H9 (cell line): ENCODE data around the gene GALNT5. TPM values are rescaled to one million over a fixed set of nuclear protein-coding genes. Genes with fewer than 3 reads are reported as not detected.

ENCODE experiments used
- DNase-seq: peaks from one replicate; pipeline ENCODE4 v3.0.0-alpha.2; 2017
- H2AFZ ChIP-seq: one replicate; pipeline ENCODE4 v1.6.1; 2013; ENCODE audit warnings: mild to moderate bottlenecking, low read length, control low read depth, moderate library complexity
- H2AK5ac ChIP-seq: 2 replicates; pipeline ENCODE4 v1.6.1; 2013; ENCODE audit warnings: low read length, control low read depth, mixed read lengths; ENCODE audit not compliant: insufficient read length
- H2BK120ac ChIP-seq: one replicate; pipeline ENCODE4 v1.6.1; 2013; ENCODE audit warnings: low read depth, mild to moderate bottlenecking, low read length, control low read depth, inconsistent platforms; ENCODE audit not compliant: poor library complexity, severe bottlenecking
- H2BK12ac ChIP-seq: 2 replicates; pipeline ENCODE4 v1.6.1; 2013; ENCODE audit warnings: low read length, control low read depth, mixed read lengths, low read depth; ENCODE audit not compliant: insufficient read length
- H2BK15ac ChIP-seq: 2 replicates; pipeline ENCODE4 v1.6.1; 2013; ENCODE audit warnings: low read depth, low read length, control low read depth
- H2BK20ac ChIP-seq: one replicate; pipeline ENCODE4 v1.6.1; 2013; ENCODE audit warnings: low read depth, mild to moderate bottlenecking, low read length, control low read depth, inconsistent platforms; ENCODE audit not compliant: poor library complexity, severe bottlenecking
- H2BK5ac ChIP-seq: 2 replicates; pipeline ENCODE4 v1.6.1; 2013; ENCODE audit warnings: low read length, control low read depth, mixed read lengths; ENCODE audit not compliant: insufficient read length
- H3K14ac ChIP-seq: 2 replicates; pipeline ENCODE4 v1.6.1; 2013; ENCODE audit warnings: low read length, control low read depth; ENCODE audit not compliant: insufficient read depth
- H3K18ac ChIP-seq: 2 replicates; pipeline ENCODE4 v1.6.1; 2013; ENCODE audit warnings: low read depth, mild to moderate bottlenecking, mixed read lengths, low read length, control low read depth; ENCODE audit not compliant: insufficient read length
- H3K23ac ChIP-seq: 2 replicates; pipeline ENCODE4 v1.6.1; 2013; ENCODE audit warnings: low read length, control low read depth, mixed read lengths, low read depth; ENCODE audit not compliant: insufficient read length
- H3K23me2 ChIP-seq: 2 replicates; pipeline ENCODE4 v1.6.1; 2013; ENCODE audit warnings: low read depth, mild to moderate bottlenecking, mixed read lengths, low read length, control low read depth; ENCODE audit not compliant: insufficient read length, poor library complexity, severe bottlenecking
- H3K27ac ChIP-seq: 2 replicates; pipeline ENCODE4 v1.5.1; 2013; ENCODE audit warnings: low read length, control low read depth, mixed read lengths, low read depth; ENCODE audit not compliant: insufficient read length
- H3K27me3 ChIP-seq: 2 replicates; pipeline ENCODE4 v1.6.1; 2013; ENCODE audit warnings: low read length, control low read depth, inconsistent platforms; ENCODE audit not compliant: insufficient read depth
- H3K4ac ChIP-seq: 2 replicates; pipeline ENCODE4 v1.6.1; 2013; ENCODE audit warnings: low read depth, mild to moderate bottlenecking, control low read depth, inconsistent platforms, low read length, moderate library complexity
- H3K4me1 ChIP-seq: 2 replicates; pipeline ENCODE4 v1.6.1; 2013; ENCODE audit warnings: low read length, control low read depth, inconsistent platforms; ENCODE audit not compliant: insufficient read depth
- H3K4me2 ChIP-seq: 2 replicates; pipeline ENCODE4 v1.6.1; 2013; ENCODE audit warnings: low read length, control low read depth, mixed read lengths; ENCODE audit not compliant: insufficient read length, insufficient read depth
- H3K56ac ChIP-seq: 2 replicates; pipeline ENCODE4 v1.6.1; 2013; ENCODE audit warnings: low read depth, mild to moderate bottlenecking, mixed read lengths, low read length, control low read depth; ENCODE audit not compliant: insufficient read length
- H3K79me1 ChIP-seq: 2 replicates; pipeline ENCODE4 v1.6.1; 2013; ENCODE audit warnings: low read depth, mild to moderate bottlenecking, moderate library complexity, low read length, control low read depth, inconsistent platforms; ENCODE audit not compliant: insufficient read depth, poor library complexity, severe bottlenecking
- H3K79me2 ChIP-seq: 2 replicates; pipeline ENCODE4 v1.6.1; 2013; ENCODE audit warnings: low read length, control low read depth, inconsistent platforms; ENCODE audit not compliant: insufficient read depth
- H3K9ac ChIP-seq: 2 replicates; pipeline ENCODE4 v1.6.1; 2013; ENCODE audit warnings: low read length, control low read depth, mixed read lengths; ENCODE audit not compliant: insufficient read length; ENCODE audit errors: extremely low read depth
- H3K9me3 ChIP-seq: one replicate; pipeline ENCODE4 v1.6.1; 2013; ENCODE audit warnings: low read depth, low read length, inconsistent platforms; ENCODE audit not compliant: control insufficient read depth
- H3T11ph ChIP-seq: one replicate; pipeline ENCODE4 v1.6.1; 2013; ENCODE audit warnings: mild to moderate bottlenecking, low read length, control low read depth, inconsistent platforms
- H4K20me1 ChIP-seq: one replicate; pipeline ENCODE4 v1.6.1; 2013; ENCODE audit not compliant: control insufficient read depth, insufficient read length, insufficient read depth
- H4K5ac ChIP-seq: 2 replicates; pipeline ENCODE4 v1.6.1; 2013; ENCODE audit warnings: low read depth, mild to moderate bottlenecking, mixed read lengths, low read length, control low read depth; ENCODE audit not compliant: insufficient read length
- H4K8ac ChIP-seq: replicated peaks from 2 replicates; pipeline ENCODE4 v1.6.1; 2013; ENCODE audit warnings: low read length, control low read depth, mixed read lengths, low read depth; ENCODE audit not compliant: insufficient read length
- H4K91ac ChIP-seq: 2 replicates; pipeline ENCODE4 v1.6.1; 2013; ENCODE audit warnings: low read depth, mild to moderate bottlenecking, moderate library complexity, mixed read lengths, low read length, control low read depth; ENCODE audit not compliant: insufficient read length
- H3K27ac Mint-ChIP-seq, 3 experiments: 2 replicates in 2 of 3; 3 replicates in 1 of 3; pipeline ENCODE4 v1.8.0; 2020 to 2021; ENCODE audit warnings: mixed read lengths in 3 of 3, mild to moderate bottlenecking in 1 of 3, moderate library complexity in 1 of 3
- H3K27me3 Mint-ChIP-seq: 2 replicates; pipeline ENCODE4 v1.8.0; 2021; ENCODE audit warnings: low read depth, mild to moderate bottlenecking, moderate library complexity, mixed read lengths
- H3K36me3 Mint-ChIP-seq, 3 experiments: 2 replicates in 2 of 3; 3 replicates in 1 of 3; pipeline ENCODE4 v1.8.0; 2020 to 2021; ENCODE audit warnings: low read depth in 3 of 3, mixed read lengths in 3 of 3; ENCODE audit not compliant: insufficient read depth in 1 of 3
- H3K4me1 Mint-ChIP-seq, 2 experiments: 2 replicates each; pipeline ENCODE4 v1.8.0; 2020; ENCODE audit warnings: mixed read lengths in 2 of 2
- H3K4me3 Mint-ChIP-seq, 2 experiments: 2 replicates in 1 of 2; 3 replicates in 1 of 2; pipeline ENCODE4 v1.8.0; 2020 to 2021; ENCODE audit warnings: mild to moderate bottlenecking in 2 of 2, mixed read lengths in 2 of 2, moderate library complexity in 1 of 2
- H3K9me3 Mint-ChIP-seq, 2 experiments: 2 replicates in 1 of 2; 3 replicates in 1 of 2; pipeline ENCODE4 v1.8.0; 2020; ENCODE audit warnings: mild to moderate bottlenecking in 2 of 2, mixed read lengths in 2 of 2, moderate library complexity in 1 of 2
- WGBS: extraction: QIAGEN DNeasy Blood & Tissue Kit; methylation state at CpG from one replicate; pipeline ENCODE4 v1.1.7; 2013; ENCODE audit warnings: missing lambda C conversion rate, low lambda C conversion rate, mixed read lengths; ENCODE audit not compliant: insufficient read length; ENCODE audit errors: extremely low coverage; 5-methylcytosine and 5-hydroxymethylcytosine counted together
- total RNA-seq: library from RNA; stranded (reverse); gene quantifications from 2 replicates; pipeline ENCODE4 v1.2.1, GENCODE V29; 2021
- TF ChIP-seq, protein P1 (sequence below): fragments of 200-600 bp; sonication (generic); conservative IDR thresholded peaks from 3 replicates; pipeline ENCODE4 v1.8.0; 2021; ENCODE audit warnings: antibody characterized with exemption, mild to moderate bottlenecking

Gene GALNT5
- total RNA-seq, 1 experiment from 2014 or later = 0.17 TPM

GRCh38 chr2:157269922-157270321, 12.4 kb downstream of the GALNT5 start:
- Histone ChIP-seq H4K91ac (no peak overlapping the region), H3K9me3 (no peaks in the 10 kb centered on the region), H2AK5ac (no peak overlapping the region), H2BK15ac (no peak overlapping the region; the same call in 1 of the 2 replicates), H2AFZ (no peak overlapping the region), H3K27ac (no peak overlapping the region), H3K4ac (no peak overlapping the region), H3K9ac (no peak overlapping the region), H3K4me2 (no peak overlapping the region), H2BK5ac (no peak overlapping the region), H3K79me1 (no peaks in the 10 kb centered on the region), H4K5ac (no peak overlapping the region), H4K20me1 (no peaks in the 10 kb centered on the region), H3K56ac (no peak overlapping the region), H3K23me2 (no peaks in the 10 kb centered on the region), H3K27me3 (no peaks in the 10 kb centered on the region), H3K79me2 (no peaks in the 10 kb centered on the region), H2BK20ac (no peak overlapping the region), H3K23ac (no peak overlapping the region), H2BK120ac (no peak overlapping the region), H3K4me1 (no peaks in the 10 kb centered on the region; the same call in 1 of the 2 replicates), H3K18ac (no peak overlapping the region), H3K14ac (no peak overlapping the region), H4K8ac (no peak overlapping the region), H2BK12ac (no peak overlapping the region), H3T11ph (no peak overlapping the region)
- H3K36me3 Mint-ChIP-seq = no peaks in the 10 kb centered on the region; a peak in 1 of 7 replicates
- H3K9me3 Mint-ChIP-seq = peaks cover 0 to 2% of the 10 kb centered on the region in 2 experiments; a peak in 2 of 5 replicates
- DNase-seq = no peak
- no peak overlapping the region for H3K4me3 Mint-ChIP-seq
- WGBS = no CpG with 5 or more reads among the region's 2 CpGs
- H3K4me1 Mint-ChIP-seq = peaks cover 17 to 19% of the 10 kb centered on the region in 2 experiments
- no peak overlapping the region for H3K27ac Mint-ChIP-seq
- TF ChIP-seq, protein P1, sequence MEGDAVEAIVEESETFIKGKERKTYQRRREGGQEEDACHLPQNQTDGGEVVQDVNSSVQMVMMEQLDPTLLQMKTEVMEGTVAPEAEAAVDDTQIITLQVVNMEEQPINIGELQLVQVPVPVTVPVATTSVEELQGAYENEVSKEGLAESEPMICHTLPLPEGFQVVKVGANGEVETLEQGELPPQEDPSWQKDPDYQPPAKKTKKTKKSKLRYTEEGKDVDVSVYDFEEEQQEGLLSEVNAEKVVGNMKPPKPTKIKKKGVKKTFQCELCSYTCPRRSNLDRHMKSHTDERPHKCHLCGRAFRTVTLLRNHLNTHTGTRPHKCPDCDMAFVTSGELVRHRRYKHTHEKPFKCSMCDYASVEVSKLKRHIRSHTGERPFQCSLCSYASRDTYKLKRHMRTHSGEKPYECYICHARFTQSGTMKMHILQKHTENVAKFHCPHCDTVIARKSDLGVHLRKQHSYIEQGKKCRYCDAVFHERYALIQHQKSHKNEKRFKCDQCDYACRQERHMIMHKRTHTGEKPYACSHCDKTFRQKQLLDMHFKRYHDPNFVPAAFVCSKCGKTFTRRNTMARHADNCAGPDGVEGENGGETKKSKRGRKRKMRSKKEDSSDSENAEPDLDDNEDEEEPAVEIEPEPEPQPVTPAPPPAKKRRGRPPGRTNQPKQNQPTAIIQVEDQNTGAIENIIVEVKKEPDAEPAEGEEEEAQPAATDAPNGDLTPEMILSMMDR = no peak
- H3K27me3 Mint-ChIP-seq = no peaks in the 10 kb centered on the region
